K562 (cell line): ENCODE data around the gene ZNF581. TPM values are rescaled to one million over a fixed set of nuclear protein-coding genes. Genes with fewer than 3 reads are reported as not detected.

Experiments used
- CEBPG ChIP-seq, 3 experiments: fragments of 200-800 bp in 1 of 3; sonication (Bioruptor generic) in 1 of 3; sonication (generic) in 1 of 3; formaldehyde crosslinking in 1 of 3; IDR thresholded peaks in 2 of 3; conservative IDR thresholded peaks in 1 of 3; 2 replicates each; pipeline versions ENCODE4 v1.6.1 to v1.8.0; 2016 to 2022; ENCODE audit warnings: missing compliant biosample characterization in 2 of 3, missing genetic modification characterization in 2 of 3, mild to moderate bottlenecking in 1 of 3, missing genetic modification reagents in 1 of 3
- CSDE1 ChIP-seq, 2 experiments: fragments of 450-650 bp; IDR thresholded peaks; 2 replicates each; pipeline ENCODE4 v1.6.1; 2016; ENCODE audit warnings: mild to moderate bottlenecking in 1 of 2
- CTCFL ChIP-seq: IDR thresholded peaks from 2 replicates; pipeline ENCODE4 v1.6.1; 2011; ENCODE audit warnings: borderline replicate concordance, low read depth, mild to moderate bottlenecking, moderate library complexity, low read length; ENCODE audit not compliant: insufficient read depth, poor library complexity, severe bottlenecking
- DMBX1 ChIP-seq: fragments of 250-450 bp; sonication (Bioruptor Pico); IDR thresholded peaks from 2 replicates; pipeline ENCODE4 v1.8.0; 2022; ENCODE audit warnings: inconsistent platforms, mild to moderate bottlenecking, moderate library complexity, borderline replicate concordance
- GABPB1 ChIP-seq: sonication (generic); formaldehyde crosslinking; IDR thresholded peaks from 2 replicates; pipeline ENCODE4 v1.8.0; 2022; ENCODE audit warnings: mild to moderate bottlenecking, missing genetic modification reagents
- HDAC2 ChIP-seq: fragments of 450-650 bp; IDR thresholded peaks from 2 replicates; pipeline ENCODE4 v1.6.1; 2016; ENCODE audit warnings: mild to moderate bottlenecking
- KLF16 ChIP-seq: IDR thresholded peaks from 2 replicates; pipeline ENCODE4 v1.6.1; 2016; ENCODE audit warnings: antibody characterized with exemption
- MNT ChIP-seq, 2 experiments: fragments of 450-650 bp; conservative IDR thresholded peaks; 2 replicates each; pipeline ENCODE4 v1.6.1; 2017; ENCODE audit warnings: mild to moderate bottlenecking in 2 of 2, moderate library complexity in 2 of 2
- NELFE ChIP-seq: IDR thresholded peaks from 2 replicates; pipeline ENCODE4 v1.6.1; 2011; ENCODE audit warnings: mild to moderate bottlenecking; ENCODE audit not compliant: insufficient read depth, insufficient read length
- NR2C1 ChIP-seq, 2 experiments: fragments of 450-650 bp; IDR thresholded peaks; 2 replicates each; pipeline ENCODE4 v1.6.1; 2017; ENCODE audit warnings: mild to moderate bottlenecking in 2 of 2, antibody characterized with exemption in 1 of 2, inconsistent platforms in 1 of 2, missing compliant biosample characterization in 1 of 2, missing genetic modification characterization in 1 of 2
- PTRF ChIP-seq: fragments of 450-650 bp; IDR thresholded peaks from 2 replicates; pipeline ENCODE4 v1.6.1; 2016; ENCODE audit warnings: mild to moderate bottlenecking, missing genetic modification characterization, missing compliant biosample characterization
- RFX1 ChIP-seq: fragments of 450-650 bp; IDR thresholded peaks from 2 replicates; pipeline ENCODE4 v1.6.1; 2016; ENCODE audit warnings: mild to moderate bottlenecking, moderate library complexity
- SFPQ ChIP-seq: fragments of 200-400 bp; formaldehyde crosslinking; IDR thresholded peaks from 2 replicates; pipeline ENCODE4 v1.6.1; 2017; ENCODE audit warnings: mild to moderate bottlenecking, low read depth, low read length, moderate library complexity
- TCF3 ChIP-seq: sonication (generic); formaldehyde crosslinking; IDR thresholded peaks from 2 replicates; pipeline ENCODE4 v1.4.0; 2020; ENCODE audit warnings: mild to moderate bottlenecking, missing genetic modification reagents
- YY1 ChIP-seq, 3 experiments: IDR thresholded peaks; 2 replicates each; pipeline ENCODE4 v1.6.1; 2011; ENCODE audit warnings: low read length in 2 of 3, mild to moderate bottlenecking in 2 of 3, moderate library complexity in 2 of 3, borderline replicate concordance in 1 of 3, control low read depth in 1 of 3, low read depth in 1 of 3; ENCODE audit not compliant: insufficient read depth in 3 of 3, insufficient replicate concordance in 2 of 3, control insufficient read depth in 1 of 3, insufficient read length in 1 of 3; ENCODE audit errors: extremely low read depth in 1 of 3
- ZNF175 ChIP-seq: fragments of 200-800 bp; sonication (Bioruptor generic); IDR thresholded peaks from 2 replicates; pipeline ENCODE4 v1.6.1; 2016; ENCODE audit warnings: low read depth, mild to moderate bottlenecking, missing genetic modification characterization, missing compliant biosample characterization
- ZNF347 ChIP-seq: fragments of 450-650 bp; formaldehyde crosslinking; IDR thresholded peaks from 2 replicates; pipeline ENCODE4 v1.4.0; 2020; ENCODE audit warnings: low read depth, mild to moderate bottlenecking, moderate library complexity
- ZNF77 ChIP-seq: fragments of 250-450 bp; sonication (Bioruptor Pico); IDR thresholded peaks from 2 replicates; pipeline ENCODE4 v1.5.0; 2020
- polyA plus RNA-seq, 8 experiments: library from polyadenylated mRNA; depleted of rRNA in 4 of 8; stranded (reverse) in 5 of 8; unstranded in 3 of 8; fragments of >200 nt; fragmentation: Nextera tagmentation in 2 of 8; fragmentation: Illumina TruSeq in 1 of 8; extraction: Ambion mirVana in 2 of 8; extraction: Trizol in 1 of 8; gene quantifications; 2 replicates each; pipeline versions ENCODE4 v1.2.1 to v1.2.3, GENCODE V29; 2011 to 2014; ENCODE audit warnings: inconsistent platforms in 1 of 8, missing spikeins in 1 of 8
- total RNA-seq, 7 experiments: library from RNA; depleted of rRNA in 6 of 7; stranded (reverse); fragments of >200 nt in 6 of 7; fragmentation: Illumina TruSeq in 2 of 7; extraction: Trizol in 2 of 7; gene quantifications; 2 replicates each; pipeline versions ENCODE4 v1.2.1 to v1.2.3, GENCODE V29; 2011 to 2021; ENCODE audit warnings: low replicate concordance in 1 of 7

Gene ZNF581
- total and polyA plus RNA-seq, 9 of the 15 experiments (the other 6 are each of a cell fraction or from before 2014, with no cell fraction given), result 2.4 to 39.4 (median 15.4) TPM

GRCh38 chr19:55620410-55621204, 22.8 kb upstream of the ZNF581 start (continued):
- TF ChIP-seq CEBPG (CRISPR knock-in tag; IDR thresholded peaks at IDR 0.05) (peak; percentile 80), CEBPG (tag; conservative IDR thresholded peaks at IDR 0.05 in 1 of 2, IDR thresholded peaks at IDR 0.05 in 1 of 2) (peak; percentile 20 to 80; a peak in 3 of 4 replicates), ZNF77 (no peak), HDAC2 (no peak), NR2C1 (IDR thresholded peaks at IDR 0.05) (no peak), NR2C1 (tag; IDR thresholded peaks at IDR 0.05) (0 out of 2 replicates have a peak, but pooled peaks have one; percentile 19), GABPB1 (CRISPR knock-in tag) (no peak), ZNF347 (CRISPR knock-in tag) (no peak), CTCFL (no peak), DMBX1 (0 out of 2 replicates have a peak, but pooled peaks have one; percentile 29), TCF3 (CRISPR knock-in tag) (no peak), PTRF (tag) (no peak), ZNF175 (CRISPR knock-in tag) (0 out of 2 replicates have a peak, but pooled peaks have one; percentile 33), CSDE1 (IDR thresholded peaks at IDR 0.05) (no peak), NELFE (no peak), RFX1 (no peak), SFPQ (no peak), MNT (conservative IDR thresholded peaks at IDR 0.05) (no peak), KLF16 (no peak), YY1 (IDR thresholded peaks at IDR 0.05; ENCODE audit: borderline replicate concordance in 1 of 3, control insufficient read depth in 1 of 3, extremely low read depth in 1 of 3, insufficient read depth in 3 of 3, insufficient read length in 1 of 3, insufficient replicate concordance in 2 of 3, low read depth in 1 of 3, low read length in 2 of 3) (no peak)
